ENCODE results near the gene LCMT1.

The LCMT1 gene

GRCh38 chr16:25107466-25107792 is 4.1 kb upstream of the LCMT1 start:
- DNase-seq (ENCODE audit: low read depth in 2 of 2), result no peak
- peak overlapping the region; percentile 67 to 83 for H3K4me3 ChIP-seq (replicated peaks in 1 of 2; ENCODE audit: low read depth in 2 of 2, low read length in 2 of 2)
- TF ChIP-seq, protein P1, sequence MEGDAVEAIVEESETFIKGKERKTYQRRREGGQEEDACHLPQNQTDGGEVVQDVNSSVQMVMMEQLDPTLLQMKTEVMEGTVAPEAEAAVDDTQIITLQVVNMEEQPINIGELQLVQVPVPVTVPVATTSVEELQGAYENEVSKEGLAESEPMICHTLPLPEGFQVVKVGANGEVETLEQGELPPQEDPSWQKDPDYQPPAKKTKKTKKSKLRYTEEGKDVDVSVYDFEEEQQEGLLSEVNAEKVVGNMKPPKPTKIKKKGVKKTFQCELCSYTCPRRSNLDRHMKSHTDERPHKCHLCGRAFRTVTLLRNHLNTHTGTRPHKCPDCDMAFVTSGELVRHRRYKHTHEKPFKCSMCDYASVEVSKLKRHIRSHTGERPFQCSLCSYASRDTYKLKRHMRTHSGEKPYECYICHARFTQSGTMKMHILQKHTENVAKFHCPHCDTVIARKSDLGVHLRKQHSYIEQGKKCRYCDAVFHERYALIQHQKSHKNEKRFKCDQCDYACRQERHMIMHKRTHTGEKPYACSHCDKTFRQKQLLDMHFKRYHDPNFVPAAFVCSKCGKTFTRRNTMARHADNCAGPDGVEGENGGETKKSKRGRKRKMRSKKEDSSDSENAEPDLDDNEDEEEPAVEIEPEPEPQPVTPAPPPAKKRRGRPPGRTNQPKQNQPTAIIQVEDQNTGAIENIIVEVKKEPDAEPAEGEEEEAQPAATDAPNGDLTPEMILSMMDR (IDR thresholded peaks at IDR 0.05; ENCODE audit: low read depth, low read length), result no peak

GRCh38 chr16:25108054-25108453 is 3.5 kb upstream of the LCMT1 start:
- TF ChIP-seq, protein P1 (IDR thresholded peaks at IDR 0.05; ENCODE audit: low read depth, low read length), result no peak
- no peak for DNase-seq (ENCODE audit: low read depth in 2 of 2)
- no peak overlapping the region for H3K4me3 ChIP-seq (replicated peaks in 1 of 2; ENCODE audit: low read depth in 2 of 2, low read length in 2 of 2)

- TF ChIP-seq, protein P1 (IDR thresholded peaks at IDR 0.05; ENCODE audit: low read depth, low read length), result no peak
- DNase-seq (ENCODE audit: low read depth in 2 of 2), result peak; percentile 91 to 98
- H3K4me3 ChIP-seq (replicated peaks in 1 of 2; ENCODE audit: low read depth in 2 of 2, low read length in 2 of 2), result no peak overlapping the region
Observed at GRCh38 chr16:25109643-25110042, 1.9 kb upstream of the LCMT1 start.

DNA sequence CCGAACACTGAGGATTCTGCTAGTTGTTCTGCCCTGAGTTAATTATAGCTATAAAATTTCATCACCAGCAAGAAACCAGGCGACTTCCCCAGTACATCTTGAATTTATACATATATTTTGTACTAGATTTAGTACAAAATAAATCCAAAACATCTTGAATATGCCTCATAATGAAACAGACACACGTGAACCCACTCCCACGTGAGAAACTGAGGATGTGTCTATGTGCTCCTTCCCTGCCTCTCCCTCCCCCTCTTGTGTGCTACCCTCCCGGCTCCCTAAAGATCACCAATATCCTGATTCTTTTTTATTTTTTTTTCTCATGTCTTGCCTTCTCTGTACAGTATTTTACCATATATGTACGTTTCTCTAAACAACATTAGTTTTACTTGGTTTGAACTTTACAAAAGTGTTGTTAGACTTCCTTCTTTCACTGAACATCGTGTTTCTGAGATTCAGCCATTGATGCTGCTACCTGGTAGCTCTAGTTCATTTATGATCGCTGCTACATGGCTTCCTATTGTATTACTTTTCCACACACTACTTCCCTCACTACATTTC is 1.1 kb upstream of the LCMT1 start:
- DNase-seq (ENCODE audit: low read depth in 2 of 2), result no peak
- H3K4me3 ChIP-seq (replicated peaks in 1 of 2; ENCODE audit: low read depth in 2 of 2, low read length in 2 of 2), result peak overlapping the region; percentile 99
- TF ChIP-seq, protein P1 (IDR thresholded peaks at IDR 0.05; ENCODE audit: low read depth, low read length), result no peak

DNA sequence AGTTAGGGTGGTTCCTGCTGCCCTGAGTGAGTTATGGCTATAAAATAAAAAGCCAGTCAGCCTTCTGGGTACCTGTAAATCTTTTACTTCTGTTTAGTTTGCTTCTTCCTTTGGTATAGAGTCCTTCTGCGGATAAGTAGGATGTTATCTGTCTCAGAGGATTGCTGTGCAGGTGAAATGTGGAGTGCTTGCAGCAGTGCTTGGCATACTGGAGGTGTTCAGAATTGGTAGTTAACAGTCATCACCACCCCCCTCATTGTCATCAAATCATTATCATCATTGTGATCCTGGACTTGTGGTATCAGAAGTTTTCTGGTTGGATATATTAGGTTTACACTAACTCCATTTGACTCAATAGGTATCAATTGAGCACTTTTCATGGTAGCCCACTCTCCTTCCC is 2.6 kb downstream of the LCMT1 start:
- DNase-seq (ENCODE audit: low read depth in 2 of 2), result no peak
- no peak overlapping the region for H3K4me3 ChIP-seq (replicated peaks in 1 of 2; ENCODE audit: low read depth in 2 of 2, low read length in 2 of 2)
- TF ChIP-seq, protein P1 (IDR thresholded peaks at IDR 0.05; ENCODE audit: low read depth, low read length), result no peak

DNA sequence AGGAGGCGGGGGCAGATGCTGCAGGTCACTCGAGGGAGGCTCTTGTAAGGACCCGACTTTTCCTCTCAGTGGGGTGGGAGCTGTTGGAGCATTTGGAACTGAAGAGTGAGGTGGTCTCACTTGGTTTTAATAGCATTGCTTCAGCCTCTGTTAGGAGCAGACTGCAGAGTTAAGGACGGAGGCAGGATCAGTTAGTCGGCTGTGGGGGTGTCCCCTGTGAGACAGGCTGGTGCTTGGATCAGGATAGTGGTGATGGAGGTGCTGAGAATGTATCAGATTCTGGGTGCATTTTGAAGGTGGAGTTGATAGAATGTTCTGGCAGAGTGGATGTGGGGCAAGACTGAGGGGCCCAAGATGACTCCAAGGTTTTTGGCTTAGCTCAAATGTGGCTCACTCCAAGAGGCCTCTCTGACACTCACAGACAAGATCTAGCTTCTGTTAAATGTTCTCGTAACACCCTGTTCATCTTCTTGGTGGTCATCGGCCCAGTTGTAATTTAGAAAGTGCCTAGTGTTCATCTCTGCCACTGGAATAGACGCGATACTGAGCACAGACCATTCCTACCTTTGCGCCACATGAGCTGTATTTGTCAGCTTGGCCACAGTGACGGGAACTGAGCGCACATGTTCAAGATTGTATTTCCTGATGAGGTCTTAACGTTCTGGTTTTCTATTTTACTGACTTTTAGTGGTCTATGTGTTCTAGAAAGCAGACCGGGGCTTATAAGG is 7.5 kb downstream of the LCMT1 start:
- H3K4me3 ChIP-seq (replicated peaks in 1 of 2; ENCODE audit: low read depth in 2 of 2, low read length in 2 of 2), result no peak overlapping the region
- TF ChIP-seq, protein P1 (IDR thresholded peaks at IDR 0.05; ENCODE audit: low read depth, low read length), result no peak
- no peak for DNase-seq (ENCODE audit: low read depth in 2 of 2)
